HEK293T (cell line): ENCODE measurements around the gene PEX14.

Source experiments
- BHLHE40 ChIP-seq: fragments of 450-650 bp; IDR thresholded peaks from 2 replicates; pipeline ENCODE4 v1.6.1; 2016; ENCODE audit warnings: mild to moderate bottlenecking, moderate library complexity, borderline replicate concordance
- ELF4 ChIP-seq: fragments of 450-650 bp; IDR thresholded peaks from 2 replicates; pipeline ENCODE4 v1.6.1; 2017; ENCODE audit warnings: antibody characterized with exemption
- PKNOX1 ChIP-seq: fragments of 450-650 bp; IDR thresholded peaks from 2 replicates; pipeline ENCODE4 v1.6.1; 2016

- no peak for TF ChIP-seq BHLHE40
- no peak for TF ChIP-seq PKNOX1
- no peak for TF ChIP-seq ELF4
Measured at GRCh38 chr1:10521537-10522157, 46.9 kb downstream of the PEX14 start.
